Neutrophil (primary cell): Measurements from ENCODE around the gene ZNF440.
"Not testable (repeated sequence)": the region's sequence is repeated elsewhere in the genome, so short reads cannot be mapped to it uniquely, and the experiment has no call there.

ENCODE experiments used
- H3K27ac ChIP-seq: fragments of 200-600 bp; sonication (generic); 2 replicates; pipeline ENCODE4 v1.5.1; 2016; ENCODE audit warnings: mild to moderate bottlenecking, moderate library complexity
- H3K27me3 ChIP-seq: fragments of 200-600 bp; sonication (generic); 2 replicates; pipeline ENCODE4 v1.6.0; 2016; ENCODE audit warnings: mild to moderate bottlenecking
- H3K36me3 ChIP-seq: fragments of 200-600 bp; sonication (generic); 2 replicates; pipeline ENCODE4 v1.5.1; 2017
- H3K4me1 ChIP-seq, 2 experiments: fragments of 200-600 bp in 1 of 2; sonication (generic) in 1 of 2; 1 replicate in 1 of 2; 2 replicates in 1 of 2; pipeline versions ENCODE4 v1.5.1 to v1.6.1; 2013 to 2016; ENCODE audit warnings: low read depth in 1 of 2, low read length in 1 of 2, mild to moderate bottlenecking in 1 of 2, moderate library complexity in 1 of 2; ENCODE audit not compliant: control insufficient read depth in 1 of 2, insufficient read depth in 1 of 2
- H3K4me3 ChIP-seq, 2 experiments: fragments of 200-600 bp in 1 of 2; sonication (generic) in 1 of 2; 1 replicate in 1 of 2; 2 replicates in 1 of 2; pipeline ENCODE4 v1.5.1; 2013 to 2016; ENCODE audit warnings: low read depth in 1 of 2, low read length in 1 of 2, mild to moderate bottlenecking in 1 of 2, moderate library complexity in 1 of 2
- H3K9me3 ChIP-seq: fragments of 200-600 bp; sonication (generic); 2 replicates; pipeline ENCODE4 v1.5.1; 2016
- CTCF ChIP-seq: fragments of 200-600 bp; sonication (generic); IDR thresholded peaks from 2 replicates; pipeline ENCODE4 v1.5.1; 2016; ENCODE audit warnings: antibody characterized with exemption

The ZNF440 gene

GRCh38 chr19:11853358-11853757 is 39.3 kb downstream of the ZNF440 start:
- Histone ChIP-seq H3K4me3 (no peak overlapping the region), H3K9me3 (peaks cover 39% of the 10 kb centered on the region), H3K27ac (no peak overlapping the region), H3K27me3 (no peaks in the 10 kb centered on the region), H3K4me1 (peaks cover 8 to 14% of the 10 kb centered on the region in 2 experiments), H3K36me3 (no peaks in the 10 kb centered on the region)
- TF ChIP-seq CTCF, result no peak

- TF ChIP-seq CTCF, result no peak
- no peaks in the 10 kb centered on the region for H3K27me3 ChIP-seq
- H3K36me3 ChIP-seq, result no peaks in the 10 kb centered on the region
- H3K9me3 ChIP-seq, result peaks cover 66% of the 10 kb centered on the region
- H3K27ac ChIP-seq, result no peak overlapping the region
- no peak overlapping the region for H3K4me3 ChIP-seq
- H3K4me1 ChIP-seq, result no peaks in the 10 kb centered on the region
These were observed 42.6 kb downstream of the ZNF440 start for GRCh38 chr19:11856596-11857250.

GRCh38 chr19:11860721-11861120 is 46.6 kb downstream of the ZNF440 start:
- Histone ChIP-seq H3K9me3 (peaks cover 57% of the 10 kb centered on the region), H3K27ac (no peak overlapping the region), H3K27me3 (no peaks in the 10 kb centered on the region), H3K4me1 (no peaks in the 10 kb centered on the region), H3K36me3 (no peaks in the 10 kb centered on the region), H3K4me3 (no peak overlapping the region)
- TF ChIP-seq CTCF, result no peak

- Histone ChIP-seq H3K4me3 (no peak overlapping the region), H3K4me1 (no peaks in the 10 kb centered on the region), H3K27ac (no peak overlapping the region), H3K9me3 (peaks cover 60% of the 10 kb centered on the region), H3K36me3 (peaks cover 3% of the 10 kb centered on the region), H3K27me3 (no peaks in the 10 kb centered on the region)
- TF ChIP-seq CTCF, result no peak
These were observed 47.2 kb downstream of the ZNF440 start for GRCh38 chr19:11861301-11861700.

- not testable (repeated sequence) for H3K4me1 ChIP-seq, H3K4me3 ChIP-seq, H3K27ac ChIP-seq, H3K27me3 ChIP-seq
- Histone ChIP-seq H3K9me3 (peaks cover 72% of the 10 kb centered on the region), H3K36me3 (peaks cover 19% of the 10 kb centered on the region)
These were observed 53.7 kb downstream of the ZNF440 start for GRCh38 chr19:11867766-11868165.

GRCh38 chr19:11868188-11868587 is 54.1 kb downstream of the ZNF440 start:
- Histone ChIP-seq H3K9me3 (peaks cover 72% of the 10 kb centered on the region), H3K36me3 (peaks cover 19% of the 10 kb centered on the region), H3K27ac (no peak overlapping the region), H3K4me3 (no peak overlapping the region), H3K4me1 (no peaks in the 10 kb centered on the region), H3K27me3 (no peaks in the 10 kb centered on the region)
- no peak for TF ChIP-seq CTCF
